Chondrocyte (in vitro differentiated cells): ENCODE measurements around the gene UCN2. TPM values are rescaled to one million over a fixed set of nuclear protein-coding genes. Genes with fewer than 3 reads are reported as not detected.

Experiments
- DNase-seq: peaks from one replicate; pipeline ENCODE4 v3.0.0; 2021; ENCODE audit warnings: mixed read lengths, low spot score
- H3K27ac Mint-ChIP-seq: one replicate; pipeline ENCODE4 v1.8.0; 2021; ENCODE audit warnings: mild to moderate bottlenecking, moderate library complexity, mixed read lengths; ENCODE audit not compliant: unreplicated experiment
- H3K27me3 Mint-ChIP-seq: 2 replicates; pipeline ENCODE4 v1.8.0; 2021; ENCODE audit warnings: low read depth, mixed read lengths
- H3K36me3 Mint-ChIP-seq: 2 replicates; pipeline ENCODE4 v1.8.0; 2021; ENCODE audit warnings: low read depth, mixed read lengths
- H3K4me1 Mint-ChIP-seq: 2 replicates; pipeline ENCODE4 v1.8.0; 2021; ENCODE audit warnings: low read depth, mild to moderate bottlenecking, mixed read lengths
- H3K4me3 Mint-ChIP-seq: one replicate; pipeline ENCODE4 v1.8.0; 2021; ENCODE audit warnings: mild to moderate bottlenecking, moderate library complexity, mixed read lengths; ENCODE audit not compliant: unreplicated experiment
- H3K9me3 Mint-ChIP-seq: 2 replicates; pipeline ENCODE4 v1.8.0; 2021; ENCODE audit warnings: low read depth, mixed read lengths
- CTCF ChIP-seq: fragments of 200-600 bp; sonication (generic); IDR thresholded peaks from 2 replicates; pipeline ENCODE4 v1.5.0; 2021; ENCODE audit warnings: antibody characterized with exemption, mild to moderate bottlenecking, moderate library complexity
- total RNA-seq: library from RNA; stranded (reverse); gene quantifications from 3 replicates; pipeline ENCODE4 v1.2.1, GENCODE V29; 2021

Gene UCN2
- total RNA-seq, 1 donor from 2014 or later, result 3.3 TPM

- peaks cover 49% of the 10 kb centered on the region for H3K4me1 Mint-ChIP-seq
- DNase-seq, result no peak
- no peaks in the 10 kb centered on the region for H3K9me3 Mint-ChIP-seq
- no peaks in the 10 kb centered on the region for H3K27me3 Mint-ChIP-seq
- no peak for TF ChIP-seq CTCF
- H3K4me3 Mint-ChIP-seq, result peak overlapping the region; percentile 35
- peaks cover 16% of the 10 kb centered on the region for H3K36me3 Mint-ChIP-seq
- peak overlapping the region; percentile 17 for H3K27ac Mint-ChIP-seq
These were observed 31.0 kb upstream of the UCN2 start for GRCh38 chr3:48594417-48595049.

GRCh38 chr3:48593337-48593736, 29.8 kb upstream of the UCN2 start:
- peaks cover 37% of the 10 kb centered on the region for H3K4me1 Mint-ChIP-seq
- no peaks in the 10 kb centered on the region for H3K9me3 Mint-ChIP-seq
- no peaks in the 10 kb centered on the region for H3K27me3 Mint-ChIP-seq
- peaks cover 11% of the 10 kb centered on the region for H3K36me3 Mint-ChIP-seq
- no peak for TF ChIP-seq CTCF
- no peak overlapping the region for H3K4me3 Mint-ChIP-seq
- no peak overlapping the region for H3K27ac Mint-ChIP-seq
- no peak for DNase-seq

- no peak for DNase-seq
- H3K4me1 Mint-ChIP-seq, result peaks cover 29% of the 10 kb centered on the region
- peaks cover 11% of the 10 kb centered on the region for H3K36me3 Mint-ChIP-seq
- H3K9me3 Mint-ChIP-seq, result no peaks in the 10 kb centered on the region
- H3K27ac Mint-ChIP-seq, result no peak overlapping the region
- TF ChIP-seq CTCF, result no peak
- H3K27me3 Mint-ChIP-seq, result no peaks in the 10 kb centered on the region
- H3K4me3 Mint-ChIP-seq, result peak overlapping the region; percentile 13
These were observed 29.0 kb upstream of the UCN2 start for GRCh38 chr3:48592519-48593087.

- Mint-ChIP-seq H3K9me3 (no peaks in the 10 kb centered on the region), H3K27me3 (no peaks in the 10 kb centered on the region), H3K4me1 (peaks cover 23% of the 10 kb centered on the region), H3K4me3 (no peak overlapping the region), H3K36me3 (peaks cover 7% of the 10 kb centered on the region), H3K27ac (no peak overlapping the region)
- no peak for DNase-seq
- TF ChIP-seq CTCF, result no peak
These were observed 28.4 kb upstream of the UCN2 start for GRCh38 chr3:48591886-48592518.

GRCh38 chr3:48591436-48591835, 27.9 kb upstream of the UCN2 start:
- TF ChIP-seq CTCF, result no peak
- H3K4me1 Mint-ChIP-seq, result peaks cover 18% of the 10 kb centered on the region
- H3K9me3 Mint-ChIP-seq, result no peaks in the 10 kb centered on the region
- H3K27ac Mint-ChIP-seq, result no peak overlapping the region
- no peaks in the 10 kb centered on the region for H3K27me3 Mint-ChIP-seq
- H3K36me3 Mint-ChIP-seq, result peaks cover 7% of the 10 kb centered on the region
- DNase-seq, result no peak
- H3K4me3 Mint-ChIP-seq, result no peak overlapping the region
